A673 (cell line): ENCODE data around the gene KRT40.

Experiments used
- CTCF ChIP-seq: fragments of 300-800, 200-600 bp; sonication (generic); conservative IDR thresholded peaks from 2 replicates; pipeline ENCODE4 v1.5.1; 2017; ENCODE audit warnings: low read depth, mild to moderate bottlenecking, antibody characterized with exemption, low read length, moderate library complexity, mixed read lengths
- EZH2 ChIP-seq: fragments of 200-600 bp; sonication (generic); IDR thresholded peaks from 2 replicates; pipeline ENCODE4 v1.6.1; 2017; ENCODE audit warnings: borderline replicate concordance, low read depth, mild to moderate bottlenecking, mixed read lengths, antibody characterized with exemption, low read length; ENCODE audit not compliant: poor library complexity, severe bottlenecking

- TF ChIP-seq CTCF (no peak), EZH2 (no peak)
Observed at GRCh38 chr17:40993084-40993483, 9.0 kb upstream of the KRT40 start.
